ENCODE data around the gene S100A9. TPM values are rescaled to one million over a fixed set of nuclear protein-coding genes. Genes with fewer than 3 reads are reported as not detected.

Gene S100A9
- polyA plus RNA-seq, 1 experiment, result not detected

- H3K4me3 ChIP-seq (ENCODE audit: low read depth, low read length), result no peak overlapping the region
- no peaks in the 10 kb centered on the region for H3K36me3 ChIP-seq (ENCODE audit: control insufficient read depth, insufficient read depth, low read length)
- ChIA-PET POLR2A (no interaction called here), CTCF (interaction anchor here (0.7 to 17.9 kb wide), 15 partner anchors 9 to 397 kb away, joined by 3 to 404 read pairs (median 4); no protein-coding TSS in a partner anchor)
- DNase-seq (ENCODE audit: low read depth), result no peak
- H3K27me3 ChIP-seq (ENCODE audit: control insufficient read depth, insufficient read depth, low read length), result peaks cover 5% of the 10 kb centered on the region; the same call in 1 of the 2 replicates
- TF ChIP-seq CTCF (IDR thresholded peaks at IDR 0.05; ENCODE audit: insufficient read depth, low read depth, low read length), result no peak
Observed at GRCh38 chr1:153354515-153355193, 3.0 kb upstream of the S100A9 start.

- H3K4me3 ChIP-seq (ENCODE audit: low read depth, low read length), result no peak overlapping the region
- ChIA-PET POLR2A (no interaction called here), CTCF (interaction anchor here (0.7 to 17.9 kb wide), 13 partner anchors 10 to 396 kb away, joined by 3 to 404 read pairs (median 4); partner anchors contain the start of gene ILF2)
- H3K36me3 ChIP-seq (ENCODE audit: control insufficient read depth, insufficient read depth, low read length), result no peaks in the 10 kb centered on the region
- peaks cover 5% of the 10 kb centered on the region; the same call in 1 of the 2 replicates for H3K27me3 ChIP-seq (ENCODE audit: control insufficient read depth, insufficient read depth, low read length)
- peak; percentile 62 for TF ChIP-seq CTCF (IDR thresholded peaks at IDR 0.05; ENCODE audit: insufficient read depth, low read depth, low read length)
- no peak for DNase-seq (ENCODE audit: low read depth)
Observed at GRCh38 chr1:153355445-153356071, 2.1 kb upstream of the S100A9 start.

- H3K27me3 ChIP-seq (ENCODE audit: control insufficient read depth, insufficient read depth, low read length), result peaks cover 2% of the 10 kb centered on the region; the same call in 1 of the 2 replicates
- no peak overlapping the region for H3K4me3 ChIP-seq (ENCODE audit: low read depth, low read length)
- TF ChIP-seq CTCF (IDR thresholded peaks at IDR 0.05; ENCODE audit: insufficient read depth, low read depth, low read length), result no peak
- POLR2A ChIA-PET, result no interaction called here
- CTCF ChIA-PET, result interaction anchor here (1.3 to 17.9 kb wide), 3 partner anchors 13 to 139 kb away, joined by 3 to 404 read pairs (median 4); no protein-coding TSS in a partner anchor
- H3K36me3 ChIP-seq (ENCODE audit: control insufficient read depth, insufficient read depth, low read length), result no peaks in the 10 kb centered on the region
- no peak for DNase-seq (ENCODE audit: low read depth)
Observed at GRCh38 chr1:153356392-153357075, 1.1 kb upstream of the S100A9 start.

- no peak for DNase-seq (ENCODE audit: low read depth)
- Histone ChIP-seq H3K36me3 (ENCODE audit: control insufficient read depth, insufficient read depth, low read length) (no peaks in the 10 kb centered on the region), H3K27me3 (ENCODE audit: control insufficient read depth, insufficient read depth, low read length) (peaks cover 2% of the 10 kb centered on the region; the same call in 1 of the 2 replicates), H3K4me3 (ENCODE audit: low read depth, low read length) (no peak overlapping the region)
- no peak for TF ChIP-seq CTCF (IDR thresholded peaks at IDR 0.05; ENCODE audit: insufficient read depth, low read depth, low read length)
- ChIA-PET POLR2A (no interaction called here), CTCF (interaction anchor here (17.9 kb wide), 1 partner anchor 139 kb away, joined by 404 read pairs; no protein-coding TSS in a partner anchor)
Observed at GRCh38 chr1:153357076-153357852, 390 bp upstream of the S100A9 start.
